Sigmoid colon (tissue), 4 donors: ENCODE measurements around the gene CREB3.

Source experiments
- CTCF ChIP-seq, 4 experiments: fragments of 450-650 bp in 3 of 4; fragments of 200-600 bp in 1 of 4; IDR thresholded peaks; one replicate each; pipeline ENCODE4 v1.5.1; 2016 to 2019; ENCODE audit warnings: antibody characterized with exemption in 4 of 4, mild to moderate bottlenecking in 3 of 4, moderate library complexity in 2 of 4
- POLR2AphosphoS5 ChIP-seq, 4 donors: sonication (generic); formaldehyde crosslinking; IDR thresholded peaks; one replicate each; pipeline ENCODE4 v1.6.1; 2017; ENCODE audit warnings: antibody characterized with exemption in 4 of 4

- TF ChIP-seq CTCF (IDR thresholded peaks at IDR 0.05) (peak in 2 of 4 experiments; percentile 24), POLR2AphosphoS5 (IDR thresholded peaks at IDR 0.05) (peak; percentile 26 to 55 (median 36))
These were observed 5.5 kb upstream of the CREB3 start for GRCh38 chr9:35726931-35727330.
